IgD-negative memory B cell (primary cell): ENCODE measurements around the gene ATP9B. TPM values are rescaled to one million over a fixed set of nuclear protein-coding genes. Genes with fewer than 3 reads are reported as not detected.

Source experiments
- H3K27ac Mint-ChIP-seq, 3 donors: one replicate each; pipeline ENCODE4 v1.8.0; 2020 to 2022; ENCODE audit warnings: mild to moderate bottlenecking in 3 of 3, mixed read lengths in 3 of 3, moderate library complexity in 1 of 3
- H3K27me3 Mint-ChIP-seq: one replicate; pipeline ENCODE4 v1.8.0; 2021; ENCODE audit warnings: mixed read lengths
- H3K36me3 Mint-ChIP-seq: one replicate; pipeline ENCODE4 v1.8.0; 2020; ENCODE audit warnings: mild to moderate bottlenecking, mixed read lengths
- H3K4me1 Mint-ChIP-seq, 3 donors: one replicate each; pipeline ENCODE4 v1.8.0; 2020 to 2022; ENCODE audit warnings: mixed read lengths in 3 of 3, mild to moderate bottlenecking in 1 of 3
- H3K4me3 Mint-ChIP-seq, 4 donors: one replicate each; pipeline ENCODE4 v1.8.0; 2020 to 2022; ENCODE audit warnings: mild to moderate bottlenecking in 4 of 4, mixed read lengths in 4 of 4, moderate library complexity in 3 of 4
- H3K9me3 Mint-ChIP-seq, 3 donors: one replicate each; pipeline ENCODE4 v1.8.0; 2020 to 2021; ENCODE audit warnings: mixed read lengths in 3 of 3, mild to moderate bottlenecking in 1 of 3
- polyA plus RNA-seq: library from polyadenylated mRNA; unstranded; fragments of 300-500 nt; fragmentation: Illumina TruSeq; gene quantifications from one replicate; pipeline ENCODE4 v1.2.3, GENCODE V29; 2021

ATP9B gene
- polyA plus RNA-seq, 1 donor from 2014 or later, result 17.6 TPM

DNA sequence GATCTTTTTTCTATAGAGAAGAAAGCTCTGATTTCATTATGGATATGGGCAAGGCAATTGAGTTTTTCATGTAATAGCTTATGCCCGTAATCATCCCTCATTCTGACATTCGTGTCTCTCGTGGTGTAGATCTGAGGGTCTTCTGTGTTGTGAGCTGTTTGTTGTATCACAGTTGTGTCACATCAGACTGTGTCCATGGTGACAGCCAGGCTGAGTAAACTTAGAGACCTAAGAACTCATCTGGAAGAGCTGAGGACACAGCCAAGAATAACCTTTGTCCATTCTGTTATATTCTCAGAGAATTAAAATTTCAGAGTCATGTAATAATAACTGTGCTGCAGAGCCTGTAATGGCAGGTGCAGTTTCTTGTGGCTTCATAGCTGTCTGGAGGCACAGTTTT, 116.5 kb downstream of the ATP9B start:
- Mint-ChIP-seq H3K27me3 (no peaks in the 10 kb centered on the region), H3K27ac (no peak overlapping the region), H3K9me3 (no peaks in the 10 kb centered on the region), H3K36me3 (peaks cover 12% of the 10 kb centered on the region), H3K4me1 (peaks cover 5 to 11% (median 5%) of the 10 kb centered on the region in 3 donors), H3K4me3 (no peak overlapping the region)

- H3K36me3 Mint-ChIP-seq, result peaks cover 10% of the 10 kb centered on the region
- no peaks in the 10 kb centered on the region for H3K9me3 Mint-ChIP-seq
Observed at GRCh38 chr18:79186649-79187048, 117.5 kb downstream of the ATP9B start.

DNA sequence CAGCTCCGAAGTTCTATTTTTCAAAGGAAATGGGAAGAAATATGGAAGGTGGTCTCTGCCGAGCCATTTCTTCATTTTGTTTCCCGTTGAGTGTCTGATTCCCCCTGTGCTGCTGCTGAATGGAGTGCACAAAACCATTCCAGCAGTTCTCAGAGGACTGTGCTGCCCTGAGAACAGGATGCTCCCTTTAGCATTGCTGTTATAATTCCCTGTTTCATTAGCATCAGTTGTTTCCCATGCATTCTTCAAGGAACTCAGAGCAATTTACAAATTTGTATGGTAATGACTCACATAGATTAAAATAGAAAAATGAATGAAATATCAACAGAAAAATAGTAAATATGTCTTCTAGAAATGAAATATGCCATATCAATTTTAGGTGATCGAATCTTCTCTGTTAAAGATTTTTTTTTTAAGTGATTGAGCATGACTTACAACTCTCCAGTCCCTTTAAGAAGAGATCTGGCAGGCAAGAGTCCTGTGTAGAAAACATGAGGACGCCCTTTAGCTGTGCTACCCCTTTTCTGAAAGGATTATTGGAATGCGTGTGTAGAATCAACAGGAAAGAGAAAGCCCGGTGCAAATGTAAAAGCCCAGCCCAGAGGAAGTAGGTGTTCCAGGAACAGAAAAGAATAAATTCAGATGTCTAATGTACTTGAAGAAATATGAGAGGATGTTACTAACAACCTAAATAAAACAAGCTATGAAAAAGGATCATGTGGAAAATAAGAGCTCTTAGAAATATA, 118.5 kb downstream of the ATP9B start:
- H3K27ac Mint-ChIP-seq, result no peak overlapping the region
- peaks cover 8% of the 10 kb centered on the region for H3K36me3 Mint-ChIP-seq
- no peaks in the 10 kb centered on the region for H3K9me3 Mint-ChIP-seq
- peaks cover 0 to 5% (median 1%) of the 10 kb centered on the region in 3 donors for H3K4me1 Mint-ChIP-seq
- H3K27me3 Mint-ChIP-seq, result no peaks in the 10 kb centered on the region
- H3K4me3 Mint-ChIP-seq, result no peak overlapping the region

More at GRCh38 chr18:79186649-79187048, 117.5 kb downstream of the ATP9B start:
- Mint-ChIP-seq H3K4me3 (no peak overlapping the region), H3K4me1 (peaks cover 5 to 11% (median 5%) of the 10 kb centered on the region in 3 donors), H3K27me3 (no peaks in the 10 kb centered on the region), H3K27ac (no peak overlapping the region)

GRCh38 chr18:79191418-79191817, 122.2 kb downstream of the ATP9B start:
- peaks cover 10% of the 10 kb centered on the region for H3K36me3 Mint-ChIP-seq
- no peaks in the 10 kb centered on the region for H3K9me3 Mint-ChIP-seq
- peak overlapping the region in 1 of 3 donors; percentile 28 for H3K27ac Mint-ChIP-seq

GRCh38 chr18:79191956-79192355, 122.8 kb downstream of the ATP9B start:
- H3K4me3 Mint-ChIP-seq, result no peak overlapping the region
- no peaks in the 10 kb centered on the region for H3K9me3 Mint-ChIP-seq
- H3K36me3 Mint-ChIP-seq, result peaks cover 10% of the 10 kb centered on the region
- H3K4me1 Mint-ChIP-seq, result peaks cover 0 to under 1% (median 0%) of the 10 kb centered on the region in 3 donors
- no peaks in the 10 kb centered on the region for H3K27me3 Mint-ChIP-seq
- H3K27ac Mint-ChIP-seq, result no peak overlapping the region

More at GRCh38 chr18:79191418-79191817, 122.2 kb downstream of the ATP9B start:
- no peak overlapping the region for H3K4me3 Mint-ChIP-seq
- H3K4me1 Mint-ChIP-seq, result peaks cover 0 to 3% (median 0%) of the 10 kb centered on the region in 3 donors
- no peaks in the 10 kb centered on the region for H3K27me3 Mint-ChIP-seq

DNA sequence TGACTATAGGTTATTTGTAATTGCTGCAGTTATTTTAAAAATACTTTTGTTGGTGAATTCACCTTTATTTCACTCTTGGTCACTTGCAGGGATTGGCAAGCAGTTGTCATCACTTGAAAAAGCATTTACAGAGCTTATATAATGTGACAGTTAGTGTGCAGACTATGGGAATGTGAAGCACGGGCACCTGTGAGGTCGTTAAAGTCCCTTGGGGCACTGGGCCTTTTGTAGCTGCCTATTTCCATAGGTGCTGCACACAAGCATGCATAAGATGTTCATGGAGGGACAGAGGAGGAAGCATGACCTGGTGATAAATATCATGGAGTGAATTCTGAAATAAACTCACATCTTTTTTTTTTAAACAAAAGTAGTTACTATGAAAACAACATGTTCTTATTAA, 124.6 kb downstream of the ATP9B start:
- H3K36me3 Mint-ChIP-seq, result peaks cover 7% of the 10 kb centered on the region
- peak overlapping the region in 1 of 3 donors; percentile 62 for H3K27ac Mint-ChIP-seq
- no peaks in the 10 kb centered on the region for H3K9me3 Mint-ChIP-seq
- no peak overlapping the region for H3K4me3 Mint-ChIP-seq
- no peaks in the 10 kb centered on the region for H3K27me3 Mint-ChIP-seq
- H3K4me1 Mint-ChIP-seq, result no peaks in the 10 kb centered on the region

DNA sequence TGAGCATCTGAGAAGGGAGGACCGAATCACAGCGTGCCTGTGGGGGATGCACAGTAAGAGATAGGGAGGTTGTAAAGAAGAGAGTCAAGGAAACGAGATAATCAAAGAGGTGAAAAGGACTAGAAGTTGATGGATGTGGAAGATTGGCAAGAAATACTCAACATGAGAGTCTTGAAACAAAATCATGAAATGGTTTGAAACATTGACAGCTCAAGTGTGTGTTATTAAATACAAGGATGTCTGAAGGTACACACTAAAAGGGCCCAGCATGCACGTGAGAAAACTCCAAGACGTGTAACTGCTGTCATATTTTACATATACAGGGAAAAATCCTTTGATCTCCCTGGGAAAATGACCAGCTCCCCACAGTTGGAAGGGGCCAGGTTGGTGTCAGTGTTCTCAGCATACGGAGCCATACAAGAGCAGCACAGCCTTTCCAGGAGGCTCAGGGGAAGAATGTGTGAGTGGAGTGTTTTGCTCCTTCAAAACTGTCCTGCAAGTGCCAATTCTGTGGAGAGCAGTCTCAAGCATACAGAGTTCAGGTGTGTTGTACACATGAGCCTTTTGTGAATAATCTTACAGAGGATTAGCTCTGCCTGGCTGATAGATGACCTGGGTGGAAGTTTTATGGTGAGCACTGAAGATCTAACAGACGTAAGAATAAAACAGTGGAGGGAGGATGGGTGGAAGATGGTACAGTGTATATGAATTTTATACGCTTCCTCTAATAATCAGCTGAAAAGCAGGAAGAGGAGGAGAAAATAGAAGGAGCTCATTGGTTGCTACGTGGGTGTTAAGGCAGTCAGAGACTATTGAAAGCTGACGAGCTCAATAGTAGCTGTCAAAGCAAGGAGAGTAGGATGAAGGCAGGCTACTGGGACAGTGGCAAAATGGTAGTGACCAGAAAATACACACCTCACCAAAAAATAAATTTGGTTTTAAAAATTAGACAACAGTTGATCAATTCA, 126.8 kb downstream of the ATP9B start:
- Mint-ChIP-seq H3K36me3 (peaks cover 9% of the 10 kb centered on the region), H3K27ac (no peak overlapping the region), H3K27me3 (no peaks in the 10 kb centered on the region), H3K9me3 (no peaks in the 10 kb centered on the region), H3K4me3 (no peak overlapping the region), H3K4me1 (no peaks in the 10 kb centered on the region)

DNA sequence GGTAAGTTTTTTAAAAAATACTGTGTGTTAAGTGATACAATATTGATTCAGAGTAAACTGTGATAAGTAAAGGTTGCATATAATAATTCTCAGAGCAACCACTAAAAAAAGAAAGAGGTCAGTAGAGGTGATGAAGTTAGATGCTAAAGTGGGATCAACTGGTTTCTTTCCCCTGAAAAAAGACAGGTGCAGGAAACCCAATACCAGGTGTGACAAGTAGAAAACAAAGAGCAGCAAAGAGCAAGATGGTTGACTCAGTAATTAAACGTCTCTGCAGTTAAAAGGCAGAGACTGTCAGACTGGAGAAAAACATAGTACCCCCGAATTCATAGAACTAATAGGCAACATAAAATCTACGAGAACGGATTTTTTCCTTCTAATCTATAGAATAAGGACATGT, 128.3 kb downstream of the ATP9B start:
- H3K36me3 Mint-ChIP-seq, result peaks cover 9% of the 10 kb centered on the region
- H3K27me3 Mint-ChIP-seq, result no peaks in the 10 kb centered on the region
- no peak overlapping the region for H3K27ac Mint-ChIP-seq
- no peak overlapping the region for H3K4me3 Mint-ChIP-seq
- H3K9me3 Mint-ChIP-seq, result no peaks in the 10 kb centered on the region
- H3K4me1 Mint-ChIP-seq, result no peaks in the 10 kb centered on the region

DNA sequence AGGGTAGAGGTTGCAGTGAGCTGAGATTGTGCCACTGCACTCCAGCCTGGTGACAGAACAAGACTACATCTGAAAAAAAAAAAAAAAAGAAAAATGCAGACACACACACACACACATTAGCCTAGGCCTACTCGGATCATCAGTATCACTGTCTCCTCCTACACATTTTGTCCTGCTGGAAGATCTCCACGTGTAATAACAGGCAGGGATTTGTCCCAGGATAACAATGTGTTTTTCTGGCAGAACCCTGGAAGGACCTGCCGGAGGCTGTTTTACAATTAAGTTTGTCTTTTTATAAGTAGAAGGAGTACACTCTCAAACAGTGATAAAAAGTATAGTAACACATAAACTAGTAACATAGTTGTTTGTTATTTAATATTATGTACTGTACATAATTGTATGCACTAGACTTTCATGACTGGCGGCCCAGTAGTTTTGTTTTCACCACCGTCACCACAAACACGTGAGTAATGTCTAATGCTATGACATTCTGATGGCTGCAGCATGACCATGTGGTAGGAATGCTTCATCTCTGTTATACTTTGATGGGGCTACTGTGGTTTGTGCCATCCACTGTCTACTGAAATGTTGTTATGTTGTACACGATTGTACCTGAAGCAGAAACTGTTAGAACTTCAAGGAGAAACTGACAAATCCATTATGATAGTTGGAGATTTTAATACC, 130.6 kb downstream of the ATP9B start:
- Mint-ChIP-seq H3K36me3 (peaks cover 7% of the 10 kb centered on the region), H3K9me3 (no peaks in the 10 kb centered on the region), H3K27me3 (no peaks in the 10 kb centered on the region), H3K4me3 (no peak overlapping the region), H3K27ac (peak overlapping the region in 1 of 3 donors; percentile 53), H3K4me1 (peaks cover 0 to 4% (median 0%) of the 10 kb centered on the region in 3 donors)

DNA sequence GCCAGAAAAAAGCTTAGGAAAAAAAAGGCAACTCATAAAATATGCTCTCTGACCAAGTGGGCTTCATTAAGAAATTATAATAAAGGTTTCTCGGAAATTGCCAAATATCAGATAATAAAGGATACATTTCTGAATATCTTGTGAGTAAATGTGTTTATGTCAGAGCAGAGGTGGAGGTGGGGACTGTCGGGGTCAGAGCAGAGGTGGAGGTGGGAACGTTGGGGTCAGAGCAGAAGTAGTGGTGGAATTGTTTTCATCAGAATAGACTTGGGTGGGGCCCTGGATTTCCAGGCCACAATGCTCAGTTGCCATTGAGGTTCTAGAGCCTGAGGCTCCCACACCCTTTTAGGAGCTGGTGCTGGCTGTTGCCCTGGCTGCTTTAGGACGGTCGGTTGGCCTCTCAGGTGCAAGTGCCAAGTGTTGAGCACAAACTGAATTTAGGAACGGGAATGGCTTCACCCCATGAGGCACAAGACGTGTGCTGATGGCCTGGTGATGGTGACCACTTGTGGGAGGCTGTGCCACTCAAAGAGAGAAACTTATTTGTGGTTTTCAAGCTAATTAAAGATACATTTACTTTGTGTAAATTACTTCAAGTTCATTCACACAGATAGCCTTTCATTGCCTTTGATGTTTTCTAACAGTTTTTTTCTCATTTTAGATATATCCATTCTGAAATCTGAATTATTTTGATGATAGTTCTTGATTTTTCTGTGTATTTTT, 131.5 kb downstream of the ATP9B start:
- Mint-ChIP-seq H3K27me3 (no peaks in the 10 kb centered on the region), H3K4me3 (no peak overlapping the region), H3K36me3 (peaks cover 13% of the 10 kb centered on the region), H3K27ac (peak overlapping the region in 1 of 3 donors; percentile 28), H3K9me3 (no peaks in the 10 kb centered on the region), H3K4me1 (peaks cover 0 to 4% (median 0%) of the 10 kb centered on the region in 3 donors)

DNA sequence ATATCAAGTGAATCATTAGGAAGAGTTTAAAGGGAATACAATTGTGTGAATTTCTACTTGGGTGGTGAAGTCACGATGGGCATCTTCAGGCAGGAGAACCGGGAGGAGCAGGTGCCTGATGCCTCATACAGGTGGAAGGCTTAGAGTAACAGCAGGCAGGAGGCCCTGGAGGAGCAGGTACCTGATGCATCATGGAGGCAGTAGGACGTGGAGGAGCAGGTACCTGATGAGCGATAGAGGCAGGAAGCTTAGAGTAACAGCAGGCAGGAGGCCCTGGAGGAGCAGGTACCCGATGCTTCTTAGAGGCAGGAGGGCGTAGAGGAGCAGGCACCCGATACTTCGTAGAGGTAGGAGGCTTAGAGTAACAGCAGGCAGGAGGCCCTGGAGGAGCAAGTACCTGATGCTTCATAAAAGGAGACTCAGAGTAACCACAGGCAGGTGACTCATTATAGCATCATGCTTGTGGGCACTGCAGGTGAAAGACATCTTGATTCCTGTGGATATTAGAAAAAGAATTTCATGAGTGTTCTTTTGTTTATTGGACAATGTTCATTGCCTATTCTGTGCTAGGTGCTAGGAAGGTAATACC, 133.9 kb downstream of the ATP9B start:
- H3K4me3 Mint-ChIP-seq, result no peak overlapping the region

DNA sequence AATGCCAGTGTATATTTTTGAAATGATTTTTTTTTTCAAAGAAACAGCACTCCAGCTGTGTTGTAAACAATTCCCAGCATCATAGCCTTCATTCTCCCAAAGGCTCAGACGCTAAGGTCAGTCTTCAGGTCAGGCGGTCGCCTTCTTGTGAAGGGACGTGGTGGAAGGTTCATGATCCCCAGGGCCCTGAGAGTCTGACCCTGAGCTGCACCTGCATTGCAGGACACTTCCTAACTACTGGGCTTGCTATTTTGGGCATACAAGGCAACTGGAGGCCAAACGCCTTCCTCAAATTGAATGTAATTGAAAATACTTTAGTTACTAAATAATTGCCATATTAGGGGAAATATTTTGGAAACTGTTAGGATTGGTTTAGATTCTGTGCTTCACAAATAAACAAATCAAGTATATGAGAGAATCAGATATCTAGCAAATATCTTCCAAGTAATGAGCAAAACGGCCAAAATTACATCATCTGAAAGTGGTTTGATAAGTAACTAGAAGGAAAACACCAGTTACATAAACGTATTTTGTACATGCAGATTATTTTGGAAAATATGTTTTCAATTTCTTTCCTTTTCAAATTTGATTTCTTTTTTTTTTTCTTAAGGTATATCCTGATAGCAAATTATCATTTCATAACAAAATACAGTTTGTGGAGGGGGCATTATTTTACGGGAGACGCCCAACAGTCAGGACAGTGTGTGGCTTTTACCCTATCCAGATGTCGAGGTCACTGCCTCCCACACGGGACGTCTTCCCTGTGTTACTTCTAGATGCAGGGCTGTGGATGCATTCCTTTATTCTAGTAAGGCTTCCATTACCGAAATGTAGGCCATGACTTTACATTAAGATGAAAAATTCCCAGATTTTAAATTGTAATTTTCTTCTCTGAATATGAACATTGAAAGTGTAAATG, 136.0 kb downstream of the ATP9B start:
- H3K27me3 Mint-ChIP-seq, result no peaks in the 10 kb centered on the region
- H3K9me3 Mint-ChIP-seq, result no peaks in the 10 kb centered on the region
- peaks cover 0 to 6% (median 0%) of the 10 kb centered on the region in 3 donors for H3K4me1 Mint-ChIP-seq
- peaks cover 19% of the 10 kb centered on the region for H3K36me3 Mint-ChIP-seq
- no peak overlapping the region for H3K27ac Mint-ChIP-seq
- no peak overlapping the region for H3K4me3 Mint-ChIP-seq

More for the DNA sequence above, 133.9 kb downstream of the ATP9B start:
- no peaks in the 10 kb centered on the region for H3K27me3 Mint-ChIP-seq
- no peaks in the 10 kb centered on the region for H3K9me3 Mint-ChIP-seq
- peaks cover 18% of the 10 kb centered on the region for H3K36me3 Mint-ChIP-seq
- H3K27ac Mint-ChIP-seq, result no peak overlapping the region
- H3K4me1 Mint-ChIP-seq, result peaks cover 0 to 4% (median 0%) of the 10 kb centered on the region in 3 donors

DNA sequence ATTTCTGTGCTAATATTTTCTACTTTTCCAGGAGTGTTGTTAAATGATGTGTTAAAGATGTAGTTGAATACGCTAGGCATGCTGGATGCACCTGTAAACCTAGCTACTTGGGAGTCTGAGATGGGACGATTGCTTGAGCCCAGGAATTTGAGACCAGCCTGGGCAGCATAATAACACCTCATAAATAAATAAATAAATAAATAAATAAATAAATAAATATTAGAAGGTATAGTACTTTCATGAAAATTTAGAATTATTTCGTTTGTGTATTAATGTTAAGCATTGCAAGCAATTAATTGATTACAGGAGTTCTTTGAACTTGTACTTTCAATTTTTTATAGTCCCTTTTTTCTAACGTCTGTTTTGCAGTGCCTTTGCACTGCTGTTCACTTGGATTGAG, 137.2 kb downstream of the ATP9B start:
- Mint-ChIP-seq H3K27me3 (no peaks in the 10 kb centered on the region), H3K4me3 (no peak overlapping the region), H3K27ac (no peak overlapping the region), H3K36me3 (peaks cover 17% of the 10 kb centered on the region), H3K4me1 (peaks cover 0 to 6% (median 0%) of the 10 kb centered on the region in 3 donors), H3K9me3 (no peaks in the 10 kb centered on the region)
